DND-41 (cell line): ENCODE data around the gene MFSD12.

Experiments used
- ATAC-seq: fragments of 200-7000 bp; cut with Tn5 transposase; 3 replicates; pipeline ENCODE4 v1.9.1; 2021; ENCODE audit warnings: low read depth; ENCODE audit not compliant: insufficient read depth
- DNase-seq: peaks from one replicate; pipeline ENCODE4 v3.0.0-alpha.2; 2020
- H2AFZ ChIP-seq: 2 replicates; pipeline ENCODE4 v1.6.0; 2012; ENCODE audit warnings: low read depth, low read length
- H3K27ac ChIP-seq: 2 replicates; pipeline ENCODE4 v1.5.1; 2012; ENCODE audit warnings: low read length, inconsistent platforms
- H3K27me3 ChIP-seq: fragments of 200-600 bp; sonication (generic); 2 replicates; pipeline ENCODE4 v1.6.0; 2012; ENCODE audit warnings: low read length, mild to moderate bottlenecking, inconsistent platforms; ENCODE audit not compliant: insufficient read depth, poor library complexity
- H3K36me3 ChIP-seq: 2 replicates; pipeline ENCODE4 v1.5.1; 2012; ENCODE audit warnings: low read length, inconsistent platforms; ENCODE audit not compliant: insufficient read depth
- H3K4me1 ChIP-seq: 2 replicates; pipeline ENCODE4 v1.5.1; 2012; ENCODE audit warnings: mild to moderate bottlenecking, low read length; ENCODE audit not compliant: insufficient read depth
- H3K4me2 ChIP-seq: 2 replicates; pipeline ENCODE4 v1.6.0; 2012; ENCODE audit warnings: mild to moderate bottlenecking, moderate library complexity, low read length, inconsistent platforms; ENCODE audit not compliant: insufficient read depth
- H3K4me3 ChIP-seq, 2 experiments: fragments of 200-600 bp in 1 of 2; shearing (Covaris generic) in 1 of 2; 2 replicates each; pipeline ENCODE4 v1.5.1; 2012 to 2016; ENCODE audit warnings: inconsistent platforms in 2 of 2, low read length in 2 of 2, mild to moderate bottlenecking in 2 of 2, low read depth in 1 of 2, moderate library complexity in 1 of 2
- H3K79me2 ChIP-seq: 2 replicates; pipeline ENCODE4 v1.6.0; 2012; ENCODE audit warnings: low read length, inconsistent platforms; ENCODE audit not compliant: insufficient read depth
- H3K9ac ChIP-seq: 2 replicates; pipeline ENCODE4 v1.6.0; 2012; ENCODE audit warnings: low read depth, mild to moderate bottlenecking, inconsistent platforms, low read length, moderate library complexity
- H3K9me3 ChIP-seq: 2 replicates; pipeline ENCODE4 v1.5.1; 2012; ENCODE audit warnings: low read length, moderate library complexity, mild to moderate bottlenecking, inconsistent platforms; ENCODE audit not compliant: insufficient read depth, severe bottlenecking
- H4K20me1 ChIP-seq: 2 replicates; pipeline ENCODE4 v1.6.0; 2012; ENCODE audit warnings: low read length; ENCODE audit not compliant: insufficient read depth
- CTCF ChIP-seq: IDR thresholded peaks from 2 replicates; pipeline ENCODE4 v1.5.1; 2012; ENCODE audit warnings: borderline replicate concordance, low read length, moderate library complexity, mild to moderate bottlenecking; ENCODE audit not compliant: poor library complexity, severe bottlenecking; ENCODE audit errors: extremely low read depth
- EZH2 ChIP-seq: IDR thresholded peaks from 3 replicates; pipeline ENCODE4 v1.6.1; 2012; ENCODE audit warnings: borderline replicate concordance, low read depth, mild to moderate bottlenecking, moderate library complexity, low read length, inconsistent platforms; ENCODE audit not compliant: severe bottlenecking

MFSD12 gene

GRCh38 chr19:3501780-3502179, 55.6 kb downstream of the MFSD12 start:
- Histone ChIP-seq H3K9ac (no peak overlapping the region), H3K4me1 (peaks cover 50% of the 10 kb centered on the region), H3K79me2 (peaks cover 49% of the 10 kb centered on the region), H3K9me3 (no peaks in the 10 kb centered on the region), H3K36me3 (peaks cover 14% of the 10 kb centered on the region), H3K4me2 (no peak overlapping the region), H3K4me3 (no peak overlapping the region), H4K20me1 (peaks cover 7% of the 10 kb centered on the region; the same call in 1 of the 2 replicates), H3K27ac (no peak overlapping the region), H2AFZ (no peak overlapping the region), H3K27me3 (no peaks in the 10 kb centered on the region)
- TF ChIP-seq CTCF (no peak), EZH2 (no peak)
- DNase-seq (no peak), ATAC-seq (no peak)

DNA sequence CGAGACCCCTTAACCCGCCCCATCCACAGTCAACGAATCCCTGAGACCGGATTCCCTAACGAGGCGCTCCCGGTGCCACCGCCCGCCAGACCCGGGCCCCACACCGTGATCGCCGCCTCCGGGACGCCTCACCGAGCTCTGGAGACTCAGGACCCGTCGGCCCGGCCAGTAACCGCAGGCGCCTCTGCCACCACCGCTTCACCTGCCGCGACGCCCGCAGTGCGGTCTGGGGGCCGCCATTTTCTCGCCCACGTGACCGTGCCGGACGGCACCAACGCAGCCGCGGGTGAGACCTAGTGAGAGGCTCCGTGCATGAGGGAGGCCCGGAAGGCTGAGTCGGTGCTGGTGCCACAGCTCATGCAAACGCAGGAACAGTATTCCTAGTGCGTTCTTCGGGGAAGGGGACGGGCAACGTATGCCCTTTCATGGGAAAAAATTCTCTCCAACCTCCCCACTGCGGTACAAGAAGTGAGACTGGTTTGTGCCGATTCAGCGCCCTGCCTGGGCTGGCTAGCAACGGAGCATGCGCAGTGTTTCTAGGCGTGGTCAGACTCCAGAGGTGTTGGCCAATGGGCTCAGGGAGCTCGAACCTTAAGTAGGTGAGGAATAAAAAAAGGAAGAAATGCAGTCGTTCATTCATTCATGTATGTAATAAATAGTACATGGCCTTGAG, 56.8 kb downstream of the MFSD12 start, which contains the start of gene DOHH:
DOHH (minus strand) TSS at position 246 of the 673 bp plus-strand sequence. CDS start 3,860 bp downstream, outside the sequence.
- H3K79me2 ChIP-seq, result peaks cover 44% of the 10 kb centered on the region
- peak within 1 kb of the TSS; percentile 100 for H3K4me2 ChIP-seq
- peaks cover 26% of the 10 kb centered on the region for H3K36me3 ChIP-seq
- peaks cover 7% of the 10 kb centered on the region; the same call in 1 of the 2 replicates for H4K20me1 ChIP-seq
- DNase-seq, result peak; percentile 97
- H2AFZ ChIP-seq, result peak within 1 kb of the TSS; percentile 99
- ATAC-seq, result peak; percentile 90
- peaks cover 58% of the 10 kb centered on the region for H3K4me1 ChIP-seq
- no peaks in the 10 kb centered on the region for H3K9me3 ChIP-seq
- no peaks in the 10 kb centered on the region for H3K27me3 ChIP-seq
- H3K9ac ChIP-seq, result peak within 1 kb of the TSS; percentile 85
- peak within 1 kb of the TSS; percentile 65 to 81 for H3K4me3 ChIP-seq
- H3K27ac ChIP-seq, result peak within 1 kb of the TSS; percentile 100
- TF ChIP-seq CTCF, result no peak
- no peak for TF ChIP-seq EZH2

DNA sequence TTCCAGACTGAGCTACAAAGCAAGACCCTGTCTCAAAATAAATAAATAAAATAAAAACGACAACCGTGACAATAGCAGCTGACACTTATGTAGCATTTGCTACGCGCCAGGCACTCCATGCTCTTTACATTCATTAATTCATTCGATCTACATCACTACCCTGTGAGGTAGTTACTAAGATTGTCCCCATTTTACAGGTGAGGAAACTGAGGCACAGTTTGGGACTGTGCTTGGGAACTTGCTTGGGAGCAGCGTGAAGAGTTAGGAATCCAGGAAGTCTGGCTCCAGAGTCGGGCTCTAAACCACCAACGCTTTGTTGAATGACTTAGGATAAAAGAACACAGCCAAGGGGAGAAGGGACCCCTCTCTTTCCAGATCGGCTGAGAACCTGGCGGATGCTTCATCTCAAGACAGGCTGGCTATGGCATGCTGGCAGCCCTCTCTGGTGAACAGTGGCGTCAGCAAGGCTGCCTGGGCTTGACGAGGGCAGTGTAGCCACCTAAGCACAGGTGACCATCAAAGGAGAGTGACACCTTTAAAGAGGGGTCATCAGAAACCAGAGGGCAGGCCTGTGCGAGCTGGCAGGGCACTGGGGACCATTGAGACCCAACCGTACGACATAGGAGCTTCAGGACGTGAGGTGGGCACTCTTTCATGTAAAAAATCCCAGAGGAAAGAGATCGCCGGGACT, 57.5 kb downstream of the MFSD12 start:
- Histone ChIP-seq H3K27ac (peak overlapping the region; percentile 100), H3K9ac (peak overlapping the region; percentile 85), H2AFZ (peak overlapping the region; percentile 99), H3K36me3 (peaks cover 31% of the 10 kb centered on the region), H3K4me3 (peak overlapping the region; percentile 65 to 81), H3K4me1 (peaks cover 58% of the 10 kb centered on the region), H3K4me2 (peak overlapping the region; percentile 100), H4K20me1 (peaks cover 7% of the 10 kb centered on the region; the same call in 1 of the 2 replicates), H3K79me2 (peaks cover 41% of the 10 kb centered on the region), H3K9me3 (no peaks in the 10 kb centered on the region), H3K27me3 (no peaks in the 10 kb centered on the region)
- no peak for ATAC-seq
- no peak for DNase-seq
- TF ChIP-seq EZH2 (no peak), CTCF (no peak)
